ENCODE data around the gene LIN37. TPM values are rescaled to one million over a fixed set of nuclear protein-coding genes. Genes with fewer than 3 reads are reported as not detected.
A peak's percentile ranks its signal among the peaks of the same experiment; 100 is the strongest.

The LIN37 gene, protein sequence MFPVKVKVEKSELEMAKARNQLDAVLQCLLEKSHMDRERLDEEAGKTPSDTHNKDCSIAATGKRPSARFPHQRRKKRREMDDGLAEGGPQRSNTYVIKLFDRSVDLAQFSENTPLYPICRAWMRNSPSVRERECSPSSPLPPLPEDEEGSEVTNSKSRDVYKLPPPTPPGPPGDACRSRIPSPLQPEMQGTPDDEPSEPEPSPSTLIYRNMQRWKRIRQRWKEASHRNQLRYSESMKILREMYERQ
- 12.7 and 18.9 TPM in 2 replicates for total RNA-seq

DNA sequence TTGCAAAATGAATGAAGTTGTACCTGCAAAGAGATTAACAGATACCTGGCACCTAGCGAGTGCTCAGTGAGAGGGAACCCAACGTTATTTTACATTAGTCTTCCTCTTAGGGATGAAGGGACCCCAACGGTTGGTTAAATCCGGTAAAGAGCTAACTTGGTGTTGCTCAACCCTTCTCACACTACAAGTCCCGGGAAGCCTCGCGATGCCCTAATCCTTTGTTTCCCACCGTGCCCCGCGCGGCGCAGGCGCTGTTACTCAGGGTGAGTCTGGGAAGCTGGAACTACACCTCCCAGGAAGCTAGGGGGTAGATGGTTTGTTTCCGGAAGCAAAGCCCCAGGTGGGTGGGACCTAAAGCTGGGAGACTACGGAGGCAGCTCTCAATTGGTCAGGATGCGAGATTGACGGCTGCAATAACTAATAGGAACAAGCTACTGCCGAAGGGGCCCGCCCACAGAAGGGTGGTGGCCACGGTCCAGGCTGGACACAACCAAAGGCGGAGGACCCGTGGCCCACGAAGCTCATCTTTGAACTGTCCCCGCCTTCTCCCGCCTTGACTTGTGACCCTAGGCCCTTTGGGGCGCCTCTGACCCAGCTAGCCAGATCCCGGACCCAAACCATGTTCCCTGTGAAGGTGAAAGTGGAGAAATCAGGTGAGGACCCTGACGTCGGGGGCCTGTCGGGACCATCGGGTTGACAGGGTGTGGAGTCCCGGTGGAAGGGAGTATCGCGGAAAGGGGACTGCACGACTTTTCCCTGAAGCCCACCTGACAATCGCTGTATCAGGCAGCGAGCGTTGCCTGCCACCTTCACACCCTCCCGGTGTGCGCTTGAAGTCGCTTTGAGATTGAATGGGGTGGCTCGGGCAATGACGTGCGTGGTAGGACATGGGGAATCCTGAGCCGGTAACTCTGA is at the start of gene LIN37:
LIN37 (plus strand) TSS at position 471 of the 915 bp plus-strand sequence; CDS start at position 620, 149 bp downstream.
- DNase-seq (ENCODE audit: low read depth) = peak; percentile 97
- TF ChIP-seq, protein P1, sequence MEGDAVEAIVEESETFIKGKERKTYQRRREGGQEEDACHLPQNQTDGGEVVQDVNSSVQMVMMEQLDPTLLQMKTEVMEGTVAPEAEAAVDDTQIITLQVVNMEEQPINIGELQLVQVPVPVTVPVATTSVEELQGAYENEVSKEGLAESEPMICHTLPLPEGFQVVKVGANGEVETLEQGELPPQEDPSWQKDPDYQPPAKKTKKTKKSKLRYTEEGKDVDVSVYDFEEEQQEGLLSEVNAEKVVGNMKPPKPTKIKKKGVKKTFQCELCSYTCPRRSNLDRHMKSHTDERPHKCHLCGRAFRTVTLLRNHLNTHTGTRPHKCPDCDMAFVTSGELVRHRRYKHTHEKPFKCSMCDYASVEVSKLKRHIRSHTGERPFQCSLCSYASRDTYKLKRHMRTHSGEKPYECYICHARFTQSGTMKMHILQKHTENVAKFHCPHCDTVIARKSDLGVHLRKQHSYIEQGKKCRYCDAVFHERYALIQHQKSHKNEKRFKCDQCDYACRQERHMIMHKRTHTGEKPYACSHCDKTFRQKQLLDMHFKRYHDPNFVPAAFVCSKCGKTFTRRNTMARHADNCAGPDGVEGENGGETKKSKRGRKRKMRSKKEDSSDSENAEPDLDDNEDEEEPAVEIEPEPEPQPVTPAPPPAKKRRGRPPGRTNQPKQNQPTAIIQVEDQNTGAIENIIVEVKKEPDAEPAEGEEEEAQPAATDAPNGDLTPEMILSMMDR (conservative IDR thresholded peaks at IDR 0.05; ENCODE audit: low read depth, low read length) = no peak
- peak within 1 kb of the TSS; percentile 84 for H3K4me3 ChIP-seq (ENCODE audit: low read depth, low read length)

DNA sequence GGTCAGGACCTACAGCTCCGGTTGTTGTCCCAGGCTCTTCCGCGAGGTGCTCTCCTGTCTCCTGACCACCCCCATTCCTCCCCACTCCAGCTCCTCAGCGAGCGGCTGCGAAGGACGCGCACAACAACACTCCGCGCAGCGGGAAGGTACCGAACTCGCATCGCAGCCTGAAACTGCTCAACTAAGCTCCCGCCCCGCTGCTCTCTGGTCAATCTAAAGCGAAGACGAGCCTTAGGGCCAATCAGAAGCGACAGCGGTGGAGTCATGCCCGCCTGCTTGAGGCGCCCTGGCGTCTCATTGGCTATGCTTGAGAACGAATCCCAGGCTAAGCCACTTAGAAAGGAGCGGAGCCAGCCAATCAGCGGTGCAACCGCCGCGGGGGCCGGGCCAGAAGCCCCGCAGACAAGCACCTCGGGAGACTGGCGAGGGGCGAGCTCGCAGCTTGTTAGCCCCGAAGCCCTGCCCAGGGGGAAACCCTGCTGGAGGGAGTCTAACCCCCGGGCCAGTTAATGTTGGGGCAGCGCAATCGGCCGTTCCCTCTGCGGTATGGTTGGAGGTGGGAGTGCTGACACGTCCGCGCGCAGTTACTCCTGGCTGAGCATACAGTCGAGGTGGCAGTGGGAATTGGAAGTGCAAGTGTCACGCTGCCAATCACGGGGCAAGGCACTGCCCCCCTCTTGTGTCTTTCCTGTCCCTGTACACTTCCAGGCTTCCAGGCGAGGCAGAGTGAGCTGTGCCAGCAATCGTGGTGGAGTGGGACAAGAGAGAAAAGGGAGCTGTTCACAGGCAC is 46.0 kb upstream of the LIN37 start:
- DNase-seq (ENCODE audit: low read depth) = peak; percentile 82

DNA sequence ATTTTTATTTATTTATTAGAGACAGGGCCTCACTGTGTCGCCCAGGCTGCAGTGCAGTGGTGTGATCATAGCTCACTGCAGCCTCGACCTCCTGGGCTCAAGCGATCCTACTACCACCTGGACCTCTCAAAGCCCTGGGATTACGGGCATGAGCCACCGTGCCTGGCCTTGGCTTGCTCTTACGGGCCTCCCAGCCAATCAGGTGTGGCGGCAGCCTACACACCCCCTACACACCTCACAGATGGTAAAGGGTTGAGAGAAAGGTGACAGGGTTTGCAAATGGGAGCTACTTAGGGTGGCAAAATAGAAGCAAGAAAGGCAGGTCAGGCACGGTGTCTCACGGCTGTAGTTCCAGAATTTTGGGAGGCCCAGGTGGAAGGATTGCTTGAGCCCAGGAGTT is 45.0 kb upstream of the LIN37 start:
- TF ChIP-seq, protein P1 (conservative IDR thresholded peaks at IDR 0.05; ENCODE audit: low read depth, low read length) = no peak
- H3K4me3 ChIP-seq (ENCODE audit: low read depth, low read length) = no peak overlapping the region
- no peak for DNase-seq (ENCODE audit: low read depth)

More for the DNA sequence above, 46.0 kb upstream of the LIN37 start:
- H3K4me3 ChIP-seq (ENCODE audit: low read depth, low read length) = peak overlapping the region; percentile 71
- TF ChIP-seq, protein P1 (conservative IDR thresholded peaks at IDR 0.05; ENCODE audit: low read depth, low read length) = no peak

DNA sequence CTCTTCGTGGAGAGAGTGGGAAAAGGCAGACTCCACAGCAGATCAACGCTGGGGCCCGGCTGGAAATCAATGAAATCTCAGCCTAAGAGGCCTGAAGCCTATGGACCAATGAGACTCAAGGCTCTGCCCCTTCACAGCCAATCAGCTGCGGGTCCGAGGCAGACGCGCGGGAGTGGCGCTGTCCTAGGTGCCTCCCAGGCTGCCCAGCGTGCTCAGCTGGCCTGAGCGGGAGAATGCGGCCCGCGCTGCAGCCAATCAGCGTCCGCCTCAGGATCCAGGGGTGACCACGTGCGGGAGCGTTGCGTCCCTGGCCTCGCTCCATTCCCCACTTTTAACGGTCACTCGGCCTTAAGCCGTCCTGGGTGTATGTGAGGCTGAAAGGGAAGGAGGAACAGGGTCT is 44.2 kb upstream of the LIN37 start, which contains the start of gene ZBTB32:
ZBTB32 (plus strand) TSS at position 341 of the 400 bp plus-strand sequence. CDS start 10,069 bp downstream, outside the sequence.
- TF ChIP-seq, protein P1 (conservative IDR thresholded peaks at IDR 0.05; ENCODE audit: low read depth, low read length) = no peak
- H3K4me3 ChIP-seq (ENCODE audit: low read depth, low read length) = no peak within 1 kb of the TSS
- DNase-seq (ENCODE audit: low read depth) = no peak

DNA sequence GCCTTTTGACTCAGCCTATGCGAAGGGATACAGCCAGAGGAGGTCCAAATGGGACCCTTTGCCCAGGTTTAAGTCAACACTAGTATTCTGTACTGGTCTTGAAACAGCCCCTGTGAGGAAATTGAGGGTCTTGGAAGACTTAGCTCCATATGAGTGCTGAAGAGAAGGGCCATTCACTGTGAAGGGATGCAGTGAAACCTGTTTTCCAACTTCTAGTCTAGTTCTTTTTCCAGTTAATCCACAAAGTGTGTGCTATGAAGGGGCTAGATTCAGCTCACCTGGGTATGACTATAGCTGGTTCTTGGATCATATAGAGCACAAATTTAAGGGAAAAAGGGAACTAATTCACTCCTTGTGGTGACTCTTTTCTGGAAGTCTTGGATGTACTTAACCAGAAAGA is 40.0 kb upstream of the LIN37 start:
- TF ChIP-seq, protein P1 (conservative IDR thresholded peaks at IDR 0.05; ENCODE audit: low read depth, low read length) = no peak
- DNase-seq (ENCODE audit: low read depth) = no peak
- no peak overlapping the region for H3K4me3 ChIP-seq (ENCODE audit: low read depth, low read length)
